HCT116 (cell line): ENCODE data around the gene BCL2L2. TPM values are rescaled to one million over a fixed set of nuclear protein-coding genes. Genes with fewer than 3 reads are reported as not detected.

Source experiments
- ATAC-seq: fragments of 200-7000 bp; cut with Tn5 transposase; 2 replicates; pipeline ENCODE4 v1.9.1; 2020; ENCODE audit warnings: mild to moderate bottlenecking, moderate library complexity
- BruUV-seq: library from RNA; stranded (reverse); fragments of 400-500 nt; replicated peaks from 2 replicates; lab custom pipeline; 2021; lab: Mats Ljungman, UMichigan
- CTCF ChIA-PET: fragments of 300-600 bp; sonication (Branson Sonifier 250); formaldehyde crosslinking; loops from one replicate; lab custom pipeline; 2021; ENCODE audit warnings: antibody characterized with exemption; lab: Charles Lee
- POLR2A ChIA-PET: fragments of 300-600, 350-600 bp; sonication (Branson Sonifier 250); formaldehyde crosslinking; loops from one replicate; lab custom pipeline; 2021; ENCODE audit warnings: antibody characterized with exemption; lab: Charles Lee
- RAD21 ChIA-PET, 2 experiments: fragments of 300-600 bp; sonication (Branson Sonifier 250); formaldehyde crosslinking; loops; one replicate each; lab custom pipeline; 2023; ENCODE audit warnings: low total read pairs in 2 of 2; ENCODE audit not compliant: uncharacterized antibody in 2 of 2, unreplicated experiment in 2 of 2, low non-redundant PET in 1 of 2; lab: Charles Lee
- DNase-seq: peaks from one replicate; pipeline ENCODE4 v3.0.0-alpha.2; 2010; ENCODE audit warnings: low read depth, low spot score
- H2AFZ ChIP-seq: fragments of 200-600 bp; shearing (Covaris generic), sonication (generic); 2 replicates; pipeline ENCODE4 v1.6.1; 2017; ENCODE audit warnings: low read depth, mixed run types, mixed read lengths, antibody characterized with exemption, low read length; ENCODE audit not compliant: poor library complexity, severe bottlenecking
- H3K27ac ChIP-seq: 2 replicates; pipeline ENCODE4 v1.5.1; 2012; ENCODE audit warnings: low read depth, low read length
- H3K27me3 ChIP-seq: fragments of 200-600 bp; sonication (generic); 2 replicates; pipeline ENCODE4 v1.6.1; 2016; ENCODE audit warnings: mixed run types, low read length, mixed read lengths; ENCODE audit not compliant: insufficient read depth
- H3K36me3 ChIP-seq, 2 experiments: fragments of 200-500 bp in 1 of 2; fragments of 200-600 bp in 1 of 2; sonication (Bioruptor generic) in 1 of 2; sonication (generic) in 1 of 2; 2 replicates each; pipeline versions ENCODE4 v1.5.1 to v1.6.1; 2014 to 2016; ENCODE audit warnings: low read length in 2 of 2, inconsistent platforms in 1 of 2, mixed read lengths in 1 of 2, mixed run types in 1 of 2; ENCODE audit not compliant: insufficient read depth in 2 of 2, control insufficient read depth in 1 of 2
- H3K4me1 ChIP-seq, 2 experiments: fragments of 200-600 bp in 1 of 2; sonication (generic) in 1 of 2; 2 replicates each; pipeline versions ENCODE4 v1.5.1 to v1.6.1; 2012 to 2017; ENCODE audit warnings: low read length in 2 of 2, inconsistent platforms in 1 of 2, mild to moderate bottlenecking in 1 of 2, mixed read lengths in 1 of 2, mixed run types in 1 of 2, moderate library complexity in 1 of 2; ENCODE audit not compliant: insufficient read depth in 2 of 2, control insufficient read depth in 1 of 2
- H3K4me2 ChIP-seq: fragments of 200-600 bp; sonication (generic); 2 replicates; pipeline ENCODE4 v1.6.1; 2017; ENCODE audit warnings: mixed run types, low read length, mixed read lengths
- H3K4me3 ChIP-seq, 2 experiments: fragments of 200-600 bp in 1 of 2; sonication (generic) in 1 of 2; replicated peaks in 1 of 2; 2 replicates each; pipeline ENCODE4 v1.5.1; 2011 to 2016; ENCODE audit warnings: low read length in 2 of 2, control low read depth in 1 of 2, low read depth in 1 of 2, mild to moderate bottlenecking in 1 of 2, mixed read lengths in 1 of 2, mixed run types in 1 of 2
- H3K79me2 ChIP-seq: fragments of 200-600 bp; sonication (generic); 2 replicates; pipeline ENCODE4 v1.6.1; 2017; ENCODE audit warnings: mild to moderate bottlenecking, mixed run types, low read length, moderate library complexity, mixed read lengths; ENCODE audit not compliant: insufficient read depth
- H3K9ac ChIP-seq: fragments of 200-600 bp; sonication (generic); 2 replicates; pipeline ENCODE4 v1.6.1; 2016; ENCODE audit warnings: low read length, mixed read lengths
- H3K9me2 ChIP-seq: fragments of 200-600 bp; sonication (generic), shearing (Covaris generic); 2 replicates; pipeline ENCODE4 v1.6.1; 2017; ENCODE audit warnings: mixed run types, mild to moderate bottlenecking, moderate library complexity; ENCODE audit not compliant: insufficient read depth
- H3K9me3 ChIP-seq, 2 experiments: fragments of 200-500 bp in 1 of 2; fragments of 200-600 bp in 1 of 2; sonication (Bioruptor generic) in 1 of 2; sonication (generic) in 1 of 2; 2 replicates each; pipeline ENCODE4 v1.6.1; 2014 to 2017; ENCODE audit warnings: low read length in 2 of 2, mixed read lengths in 2 of 2, inconsistent platforms in 1 of 2, low read depth in 1 of 2, mild to moderate bottlenecking in 1 of 2, mixed run types in 1 of 2, moderate library complexity in 1 of 2; ENCODE audit not compliant: control insufficient read depth in 1 of 2, insufficient read depth in 1 of 2
- H4K20me1 ChIP-seq: fragments of 200-600 bp; sonication (generic), shearing (Covaris generic); 2 replicates; pipeline ENCODE4 v1.6.1; 2017; ENCODE audit warnings: mixed run types, mild to moderate bottlenecking, moderate library complexity; ENCODE audit not compliant: insufficient read depth
- CBX3 ChIP-seq: IDR thresholded peaks from 2 replicates; pipeline ENCODE4 v1.6.1; 2012; ENCODE audit warnings: low read depth
- CEBPB ChIP-seq: IDR thresholded peaks from 2 replicates; pipeline ENCODE4 v1.6.1; 2012; ENCODE audit warnings: low read depth
- ELF1 ChIP-seq: IDR thresholded peaks from 2 replicates; pipeline ENCODE4 v1.6.1; 2012; ENCODE audit warnings: low read depth, borderline replicate concordance
- EZH2 ChIP-seq: fragments of 200-600 bp; sonication (generic); IDR thresholded peaks from 2 replicates; pipeline ENCODE4 v1.6.1; 2017; ENCODE audit warnings: antibody characterized with exemption, mixed run types
- EZH2phosphoT487 ChIP-seq: fragments of 200-600 bp; IDR thresholded peaks from 2 replicates; pipeline ENCODE4 v1.6.1; 2018; ENCODE audit warnings: antibody characterized with exemption, borderline replicate concordance
- FOSL1 ChIP-seq: IDR thresholded peaks from 2 replicates; pipeline ENCODE4 v1.6.1; 2012; ENCODE audit warnings: low read depth
- JUND ChIP-seq: IDR thresholded peaks from 2 replicates; pipeline ENCODE4 v1.6.1; 2012
- MAX ChIP-seq: IDR thresholded peaks from 2 replicates; pipeline ENCODE4 v1.6.1; 2012
- POLR2A ChIP-seq: IDR thresholded peaks from 2 replicates; pipeline ENCODE4 v1.7.0; 2011; ENCODE audit warnings: borderline replicate concordance; ENCODE audit not compliant: insufficient read depth, insufficient read length; ENCODE audit errors: extremely low read depth
- RAD21 ChIP-seq: IDR thresholded peaks from 2 replicates; pipeline ENCODE4 v1.6.1; 2012; ENCODE audit warnings: low read depth, mild to moderate bottlenecking
- REST ChIP-seq: IDR thresholded peaks from 2 replicates; pipeline ENCODE4 v1.6.1; 2012; ENCODE audit warnings: low read depth
- SIN3A ChIP-seq: IDR thresholded peaks from 2 replicates; pipeline ENCODE4 v1.6.1; 2012; ENCODE audit warnings: low read depth
- SP1 ChIP-seq: IDR thresholded peaks from 2 replicates; pipeline ENCODE4 v1.6.1; 2012; ENCODE audit warnings: low read depth
- SRF ChIP-seq: IDR thresholded peaks from 2 replicates; pipeline ENCODE4 v1.6.1; 2012; ENCODE audit warnings: low read depth
- TCF7L2 ChIP-seq: IDR thresholded peaks from 2 replicates; pipeline ENCODE4 v1.7.0; 2011; ENCODE audit warnings: borderline replicate concordance, inconsistent platforms; ENCODE audit not compliant: insufficient read depth, insufficient read length; ENCODE audit errors: extremely low read depth
- YY1 ChIP-seq: IDR thresholded peaks from 2 replicates; pipeline ENCODE4 v1.6.1; 2011; ENCODE audit warnings: low read length, low read depth, moderate library complexity, mild to moderate bottlenecking; ENCODE audit not compliant: insufficient replicate concordance; ENCODE audit errors: extremely low read depth
- ZNF274 ChIP-seq: fragments of 200-500 bp; sonication (Bioruptor generic); IDR thresholded peaks from 2 replicates; pipeline ENCODE4 v1.6.1; 2014; ENCODE audit warnings: mild to moderate bottlenecking, low read depth, low read length, inconsistent platforms
- intact Hi-C: fragments of 100-400 bp; cut with micrococcal nuclease; formaldehyde crosslinking; loops from 2 replicates; pipeline ENCODE4 v1.10.0; 2022
- total RNA-seq: library from RNA; stranded (reverse); gene quantifications from one replicate; pipeline ENCODE4 v1.2.1, GENCODE V29; 2021; ENCODE audit not compliant: unreplicated experiment

The BCL2L2 gene
- total RNA-seq, 1 experiment from 2014 or later: 25.5 TPM

- DNase-seq (no peak), ATAC-seq (peak; percentile 16)
- TF ChIP-seq ZNF274 (no peak), FOSL1 (no peak), ELF1 (no peak), SRF (no peak), MAX (no peak), YY1 (no peak), SIN3A (no peak), CBX3 (no peak), RAD21 (no peak), EZH2phosphoT487 (no peak), CEBPB (no peak), SP1 (no peak), EZH2 (no peak), REST (no peak), TCF7L2 (no peak), JUND (no peak), POLR2A (no peak)
- ChIA-PET CTCF (no interaction called here), POLR2A (no interaction called here), RAD21 (no interaction called here)
- intact Hi-C loops: no loop called here
- Histone ChIP-seq H3K4me3 (peak overlapping the region; percentile 50 to 60), H3K27me3 (no peaks in the 10 kb centered on the region), H3K4me2 (peak overlapping the region; percentile 72), H3K79me2 (no peaks in the 10 kb centered on the region), H3K9me2 (no peaks in the 10 kb centered on the region), H3K27ac (peak overlapping the region; percentile 25; the same call in 1 of the 2 replicates), H2AFZ (no peak overlapping the region), H3K9ac (peak overlapping the region; percentile 41), H3K9me3 (no peaks in the 10 kb centered on the region), H3K36me3 (no peaks in the 10 kb centered on the region), H4K20me1 (no peaks in the 10 kb centered on the region), H3K4me1 (0 out of 4 replicates have a peak, but pooled peaks cover 0 to 2% of the 10 kb centered on the region in 2 experiments)
- no TSS peak for BruUV-seq
Observed at GRCh38 chr14:23351681-23352505, 45.3 kb downstream of the BCL2L2 start.
